Right lobe of liver (tissue), 4 donors: Measurements from ENCODE around the gene POLD3.

ENCODE experiments used
- CTCF ChIP-seq, 4 donors: fragments of 200-600 bp in 3 of 4; fragments of 450-650 bp in 1 of 4; IDR thresholded peaks; one replicate each; pipeline versions ENCODE4 v1.5.1 to v1.8.0; 2016 to 2022; ENCODE audit warnings: antibody characterized with exemption in 4 of 4, mild to moderate bottlenecking in 2 of 4
- POLR2A ChIP-seq: fragments of 450-650 bp; IDR thresholded peaks from one replicate; pipeline ENCODE4 v1.6.1; 2017; ENCODE audit warnings: antibody characterized with exemption, mild to moderate bottlenecking
- donor health status: DM: no; HTN: no; CAD: no.
- donor health status: DM: no; HTN: no; CAD: no.
- donor health status: DM: no; HTN: yes; CAD: no.

DNA sequence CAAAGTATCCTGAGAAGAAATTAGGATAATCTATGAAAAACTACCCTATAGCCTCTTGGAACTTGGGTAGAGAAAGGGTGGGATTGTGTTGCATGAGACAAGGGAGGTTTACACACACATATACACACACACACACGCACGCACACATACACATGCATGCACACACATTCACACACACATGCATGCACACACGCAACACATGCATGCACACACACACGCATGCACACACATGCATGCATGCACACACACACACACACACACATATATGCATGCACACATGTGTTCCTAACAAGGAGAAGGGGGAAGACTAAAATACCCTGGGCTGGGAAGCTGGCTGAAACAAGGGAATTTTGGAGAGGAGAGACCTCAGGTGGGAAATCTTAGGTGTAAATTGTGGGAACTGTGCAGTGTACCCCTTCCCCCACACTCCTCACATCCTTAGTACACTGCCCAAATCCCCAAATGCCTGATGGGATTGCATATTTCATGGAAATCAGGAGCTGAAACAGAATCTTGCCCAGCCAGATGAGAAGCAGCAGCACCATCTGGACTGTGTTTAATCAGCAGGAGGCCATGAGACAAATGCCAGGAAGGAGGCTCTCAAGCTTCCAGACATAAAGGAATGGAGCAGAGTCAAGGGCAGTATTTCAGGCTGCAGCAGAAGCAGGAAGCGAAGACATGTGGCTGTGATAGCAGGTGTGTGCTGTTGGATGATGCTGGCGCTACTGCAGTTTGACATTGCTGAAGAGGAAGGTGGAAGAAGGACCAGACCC is 14.6 kb upstream of the POLD3 start:
- TF ChIP-seq CTCF (IDR thresholded peaks at IDR 0.05) (no peak), POLR2A (no peak)
